ENCODE measurements around the gene FNBP1L. TPM values are rescaled to one million over a fixed set of nuclear protein-coding genes. Genes with fewer than 3 reads are reported as not detected.
A peak's percentile ranks its signal among the peaks of the same experiment; 100 is the strongest.

The FNBP1L gene
- total and polyA plus RNA-seq, 9 of the 15 experiments (the other 6 are each of a cell fraction or from before 2014, with no cell fraction given) = 1.4 to 6.9 (median 5.9) TPM

- ChIA-PET CTCF (ENCODE audit: low intra/inter-chr PET ratio) (no interaction called here), POLR2A (no interaction called here)
- Histone ChIP-seq H3K4me3 (no peak overlapping the region), H3K27me3 (ENCODE audit: control insufficient read depth in 2 of 2, insufficient read depth in 2 of 2, low read length in 2 of 2) (no peaks in the 10 kb centered on the region), H4K20me1 (replicated peaks; ENCODE audit: control insufficient read depth, insufficient read depth, low read length) (no peaks in the 10 kb centered on the region), H3K9ac (ENCODE audit: insufficient read depth in 1 of 2, low read depth in 2 of 2, low read length in 2 of 2) (no peak overlapping the region), H3K9me3 (replicated peaks; ENCODE audit: control insufficient read depth, insufficient read depth, low read depth, low read length) (no peaks in the 10 kb centered on the region; the same call in 1 of the 2 replicates), H2AFZ (ENCODE audit: low read depth, low read length) (no peak overlapping the region), H3K27ac (ENCODE audit: extremely low read depth, low read depth, low read length) (no peak overlapping the region), H3K79me2 (ENCODE audit: control insufficient read depth, insufficient read depth, low read length) (no peaks in the 10 kb centered on the region), H3K4me2 (ENCODE audit: insufficient read depth, low read length) (no peak overlapping the region), H3K9me1 (ENCODE audit: control insufficient read depth, insufficient read depth, low read length) (no peaks in the 10 kb centered on the region), H3K36me3 (ENCODE audit: control insufficient read depth, insufficient read depth, low read length) (no peaks in the 10 kb centered on the region), H3K4me1 (replicated peaks in 1 of 2; ENCODE audit: control insufficient read depth in 2 of 2, insufficient read depth in 2 of 2, low read length in 2 of 2) (peaks cover 0 to 12% of the 10 kb centered on the region in 2 experiments; a peak in 3 of 5 replicates)
- intact Hi-C loops (cut with micrococcal nuclease) (no loop called here), in situ Hi-C loops (cut with MboI) (loop anchor here (10.0 kb wide), 1 partner anchor 373 kb away; no protein-coding TSS in a partner anchor)
- ATAC-seq = no peak
- TF ChIP-seq RBM22 (IDR thresholded peaks at IDR 0.05; ENCODE audit: low read depth, low read length, poor library complexity, severe bottlenecking) (no peak), ZKSCAN3 (CRISPR knock-in tag; IDR thresholded peaks at IDR 0.05) (no peak), ZNF121 (CRISPR knock-in tag; conservative IDR thresholded peaks at IDR 0.05) (peak; percentile 87), RBM25 (IDR thresholded peaks at IDR 0.05; ENCODE audit: low read depth, low read length, severe bottlenecking) (peak; percentile 38)
- peak; percentile 15 for FAIRE-seq
- no TSS peak for BruUV-seq (replicated peaks)
- no peak for DNase-seq (ENCODE audit: extremely low read depth in 1 of 4, low spot score in 3 of 4)
These were observed 6.3 kb upstream of the FNBP1L start for GRCh38 chr1:93441589-93441988.

GRCh38 chr1:93442008-93442666, 5.8 kb upstream of the FNBP1L start:
- peaks cover 0 to 17% of the 10 kb centered on the region in 2 experiments; a peak in 3 of 5 replicates for H3K4me1 ChIP-seq (replicated peaks in 1 of 2; ENCODE audit: control insufficient read depth in 2 of 2, insufficient read depth in 2 of 2, low read length in 2 of 2)
- no peaks in the 10 kb centered on the region for H3K9me1 ChIP-seq (ENCODE audit: control insufficient read depth, insufficient read depth, low read length)
- no peaks in the 10 kb centered on the region for H3K27me3 ChIP-seq (ENCODE audit: control insufficient read depth in 2 of 2, insufficient read depth in 2 of 2, low read length in 2 of 2)
- 19% methylated on average over 11 of the region's 11 CpGs for WGBS (ENCODE audit: insufficient coverage, low coverage, missing lambda C conversion rate)
- peak; percentile 6 for FAIRE-seq
- H2AFZ ChIP-seq (ENCODE audit: low read depth, low read length) = peak overlapping the region; percentile 60
- ChIA-PET CTCF (ENCODE audit: low intra/inter-chr PET ratio) (interaction anchor here (1.0 kb wide), 1 partner anchor 372 kb away, joined by 4 read pairs; no protein-coding TSS in a partner anchor), POLR2A (no interaction called here)
- no peak overlapping the region for H3K27ac ChIP-seq (ENCODE audit: extremely low read depth, low read depth, low read length)
- H3K4me3 ChIP-seq = no peak overlapping the region
- no TSS peak for BruUV-seq (replicated peaks)
- ATAC-seq = no peak
- no peaks in the 10 kb centered on the region for H3K36me3 ChIP-seq (ENCODE audit: control insufficient read depth, insufficient read depth, low read length)
- no peaks in the 10 kb centered on the region for H4K20me1 ChIP-seq (replicated peaks; ENCODE audit: control insufficient read depth, insufficient read depth, low read length)
- in situ Hi-C loops (cut with MboI) = loop anchor here (10.0 kb wide), 1 partner anchor 373 kb away; no protein-coding TSS in a partner anchor
- intact Hi-C loops (cut with micrococcal nuclease) = no loop called here
- no peaks in the 10 kb centered on the region; the same call in 1 of the 2 replicates for H3K9me3 ChIP-seq (replicated peaks; ENCODE audit: control insufficient read depth, insufficient read depth, low read depth, low read length)
- peak overlapping the region; percentile 34 for H3K4me2 ChIP-seq (ENCODE audit: insufficient read depth, low read length)
- H3K9ac ChIP-seq (ENCODE audit: insufficient read depth in 1 of 2, low read depth in 2 of 2, low read length in 2 of 2) = no peak overlapping the region
- H3K79me2 ChIP-seq (ENCODE audit: control insufficient read depth, insufficient read depth, low read length) = no peaks in the 10 kb centered on the region
- peak in 3 of 4 experiments; percentile 13 to 73 (median 16) for DNase-seq (ENCODE audit: extremely low read depth in 1 of 4, low spot score in 3 of 4)
- TF ChIP-seq BHLHE40 (IDR thresholded peaks at IDR 0.05; ENCODE audit: low read length) = peak; percentile 94
- TF ChIP-seq TCF3 (CRISPR knock-in tag; IDR thresholded peaks at IDR 0.05) = peak; percentile 72
- peak; percentile 38; the same call in 1 of the 2 replicates for TF ChIP-seq MYBL2 (IDR thresholded peaks at IDR 0.05; ENCODE audit: low read depth)
- TF ChIP-seq MYBL2 (CRISPR knock-in tag; IDR thresholded peaks at IDR 0.05; ENCODE audit: borderline replicate concordance) = no peak
- TF ChIP-seq SAP30 (IDR thresholded peaks at IDR 0.05; ENCODE audit: borderline replicate concordance, insufficient read depth, low read depth, low read length, poor library complexity, severe bottlenecking) = no peak
- TF ChIP-seq TRIM25 (IDR thresholded peaks at IDR 0.05; ENCODE audit: borderline replicate concordance) = no peak
- no peak for TF ChIP-seq NCOA4 (IDR thresholded peaks at IDR 0.05; ENCODE audit: partially characterized antibody)
- TF ChIP-seq SAFB2 (IDR thresholded peaks at IDR 0.05; ENCODE audit: borderline replicate concordance, low read depth, low read length, severe bottlenecking) = no peak
- TF ChIP-seq ZKSCAN3 (CRISPR knock-in tag; IDR thresholded peaks at IDR 0.05) = no peak
- no peak for TF ChIP-seq SETDB1 (IDR thresholded peaks at IDR 0.05; ENCODE audit: low read length)
